Astrocyte of the cerebellum (primary cell): Measurements from ENCODE around the gene POLR2C.
"Not testable (repeated sequence)": the region's sequence is repeated elsewhere in the genome, so short reads cannot be mapped to it uniquely, and the experiment has no call there.

Experiments used
- DNase-seq: peaks from one replicate; pipeline ENCODE4 v3.0.0-alpha.2; 2011; ENCODE audit warnings: low read depth
- H3K4me3 ChIP-seq: 2 replicates; pipeline ENCODE4 v1.5.1; 2011; ENCODE audit warnings: mild to moderate bottlenecking, low read depth, low read length, moderate library complexity
- in situ Hi-C: cut with HindIII; loops from 2 replicates; pipeline ENCODE4 v1.10.0; 2017; ENCODE audit warnings: low sequenced_read_pairs
- TF ChIP-seq, protein P1 (sequence below): IDR thresholded peaks from 2 replicates; pipeline ENCODE4 v1.5.1; 2012; ENCODE audit warnings: low read length, low read depth, moderate library complexity, mild to moderate bottlenecking; ENCODE audit errors: missing control alignments

Gene POLR2C

DNA sequence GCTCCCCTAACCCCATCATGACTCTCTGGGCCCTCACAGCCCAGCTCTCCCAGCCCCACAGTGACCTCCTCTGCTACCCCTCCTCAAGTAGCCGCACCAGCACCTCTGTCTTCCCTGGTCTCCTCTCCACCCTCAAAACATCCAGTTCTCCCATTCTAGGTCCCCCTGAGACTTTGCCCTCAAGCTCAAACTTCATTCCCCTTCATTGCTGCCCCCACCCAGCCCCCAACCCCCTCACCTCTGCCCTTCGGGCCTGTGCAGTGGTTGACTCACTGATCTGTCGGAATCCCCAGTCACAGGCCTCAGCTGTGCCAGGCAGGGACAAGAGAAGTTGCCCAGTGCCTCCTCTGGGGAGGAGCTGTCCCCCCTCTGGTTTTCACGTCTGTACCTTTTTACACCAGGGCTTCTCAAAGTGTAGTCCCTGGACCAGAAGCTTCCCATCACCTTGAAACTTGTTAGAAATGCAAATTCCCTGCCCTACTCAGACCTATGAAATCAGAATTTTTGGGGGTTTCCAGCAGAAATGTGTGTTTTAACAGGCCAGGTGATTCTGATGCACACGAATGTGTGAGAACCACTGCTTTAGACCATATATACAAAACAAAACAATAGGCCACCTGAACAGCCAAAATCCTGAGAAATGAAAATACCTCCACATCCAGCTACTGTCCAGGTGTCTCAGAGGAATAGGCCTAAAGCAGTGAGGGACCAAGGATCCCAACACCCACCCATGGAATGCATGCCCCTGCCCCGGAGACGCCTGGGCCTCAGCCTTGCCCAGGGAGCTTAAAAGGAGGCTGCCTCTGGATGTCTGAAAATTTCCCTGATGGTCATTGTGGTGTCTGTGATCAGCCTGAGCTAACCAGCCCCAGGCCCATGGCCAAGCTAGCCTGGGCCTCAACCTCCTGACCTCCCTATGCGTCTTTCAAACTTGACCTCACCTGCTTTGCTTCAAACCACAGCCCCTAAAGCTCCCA lies 24.7 kb downstream of the POLR2C start:
- in situ Hi-C loops: loop anchor here (5.0 kb wide), 1 partner anchor 40 kb away; no protein-coding TSS in a partner anchor

DNA sequence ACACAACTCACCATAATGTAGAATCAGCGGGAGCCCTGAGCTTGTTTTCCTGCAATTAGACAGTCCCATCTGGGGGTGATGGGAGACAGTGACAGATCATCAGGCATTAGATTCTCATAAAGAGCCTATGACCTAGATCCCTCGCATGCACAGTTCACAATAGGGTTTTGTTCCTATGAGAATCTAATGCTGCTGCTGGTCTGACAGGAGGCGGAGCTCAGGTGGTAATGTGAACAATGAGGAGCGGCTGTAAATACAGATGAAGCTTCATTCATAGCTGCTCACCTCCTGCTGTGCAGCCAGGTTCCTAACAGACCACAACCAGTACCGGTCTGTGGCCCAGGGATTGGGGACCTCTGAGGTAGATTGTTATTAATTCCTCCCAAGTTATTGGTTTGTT lies 26.8 kb downstream of the POLR2C start:
- TF ChIP-seq, protein P1, sequence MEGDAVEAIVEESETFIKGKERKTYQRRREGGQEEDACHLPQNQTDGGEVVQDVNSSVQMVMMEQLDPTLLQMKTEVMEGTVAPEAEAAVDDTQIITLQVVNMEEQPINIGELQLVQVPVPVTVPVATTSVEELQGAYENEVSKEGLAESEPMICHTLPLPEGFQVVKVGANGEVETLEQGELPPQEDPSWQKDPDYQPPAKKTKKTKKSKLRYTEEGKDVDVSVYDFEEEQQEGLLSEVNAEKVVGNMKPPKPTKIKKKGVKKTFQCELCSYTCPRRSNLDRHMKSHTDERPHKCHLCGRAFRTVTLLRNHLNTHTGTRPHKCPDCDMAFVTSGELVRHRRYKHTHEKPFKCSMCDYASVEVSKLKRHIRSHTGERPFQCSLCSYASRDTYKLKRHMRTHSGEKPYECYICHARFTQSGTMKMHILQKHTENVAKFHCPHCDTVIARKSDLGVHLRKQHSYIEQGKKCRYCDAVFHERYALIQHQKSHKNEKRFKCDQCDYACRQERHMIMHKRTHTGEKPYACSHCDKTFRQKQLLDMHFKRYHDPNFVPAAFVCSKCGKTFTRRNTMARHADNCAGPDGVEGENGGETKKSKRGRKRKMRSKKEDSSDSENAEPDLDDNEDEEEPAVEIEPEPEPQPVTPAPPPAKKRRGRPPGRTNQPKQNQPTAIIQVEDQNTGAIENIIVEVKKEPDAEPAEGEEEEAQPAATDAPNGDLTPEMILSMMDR: no peak
- H3K4me3 ChIP-seq: no peak overlapping the region
- in situ Hi-C loops: loop anchor here (5.0 kb wide), 1 partner anchor 38 kb away; no protein-coding TSS in a partner anchor
- no peak for DNase-seq

More for the DNA sequence above, 24.7 kb downstream of the POLR2C start:
- H3K4me3 ChIP-seq: peak overlapping the region; percentile 26
- DNase-seq: no peak
- TF ChIP-seq, protein P1: no peak

DNA sequence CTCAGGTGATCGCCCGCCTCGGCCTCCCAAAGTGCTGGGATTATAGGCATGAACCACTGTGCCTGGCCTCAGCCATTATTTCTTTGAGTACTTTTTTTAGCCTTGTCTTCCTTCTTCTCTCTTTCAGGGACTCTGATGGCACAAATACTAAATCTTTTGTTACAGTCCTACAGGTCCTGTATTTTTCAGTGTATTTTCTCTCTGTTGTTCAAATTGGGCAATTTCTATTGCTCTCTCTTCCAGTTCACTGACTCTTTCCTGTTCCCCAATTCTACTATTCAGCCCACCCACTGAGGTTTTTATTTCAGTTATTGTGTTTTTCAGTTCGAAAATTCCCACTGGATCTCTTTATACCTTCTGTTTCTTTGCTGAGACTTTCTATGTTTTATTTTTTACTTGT lies 31.3 kb downstream of the POLR2C start:
- in situ Hi-C loops: no loop called here

DNA sequence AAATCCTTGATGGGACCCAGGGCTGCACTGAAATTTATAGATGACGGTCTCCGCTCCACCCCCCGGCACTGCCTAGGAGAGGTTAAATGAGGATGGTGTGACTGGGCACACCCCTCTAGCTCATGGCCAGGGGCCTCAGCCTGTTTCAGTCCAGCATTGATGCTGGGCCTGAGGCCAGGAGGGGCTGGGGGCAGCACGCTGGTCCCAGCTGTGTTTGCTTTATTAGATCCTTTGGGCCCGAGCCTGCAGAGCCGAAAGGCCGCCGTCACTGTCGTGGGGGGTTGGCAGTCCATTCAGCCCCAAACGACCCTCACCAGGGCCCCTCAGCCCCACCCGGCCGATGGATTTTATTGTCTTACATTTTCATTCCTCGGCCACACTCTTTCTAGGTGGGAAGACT lies 34.6 kb downstream of the POLR2C start:
- TF ChIP-seq, protein P1: no peak
- no peak for DNase-seq
- in situ Hi-C loops: no loop called here
- H3K4me3 ChIP-seq: no peak overlapping the region

More for the DNA sequence above, 31.3 kb downstream of the POLR2C start:
- DNase-seq: no peak
- H3K4me3 ChIP-seq: no peak overlapping the region
- TF ChIP-seq, protein P1: no peak

DNA sequence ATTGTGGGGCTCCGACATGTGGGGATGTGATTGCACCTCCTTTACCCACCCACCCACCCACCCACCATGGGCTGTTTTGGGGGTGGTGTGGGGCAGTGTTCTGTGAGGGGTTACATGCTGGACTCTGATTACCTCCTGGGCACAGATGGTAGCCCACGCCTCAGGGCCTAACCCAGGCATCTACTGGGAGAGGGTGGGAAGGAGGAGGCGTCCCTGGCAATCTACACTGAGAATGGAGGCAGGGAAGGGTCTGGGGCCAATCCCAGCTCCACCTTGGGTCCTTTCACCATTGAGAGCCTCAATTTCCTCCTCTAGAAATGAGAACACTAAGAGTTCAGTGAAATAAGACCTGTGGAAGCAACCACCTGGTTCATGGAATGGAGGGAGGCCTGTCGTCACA lies 35.6 kb downstream of the POLR2C start:
- TF ChIP-seq, protein P1: no peak
- in situ Hi-C loops: no loop called here
- H3K4me3 ChIP-seq: no peak overlapping the region
- no peak for DNase-seq

DNA sequence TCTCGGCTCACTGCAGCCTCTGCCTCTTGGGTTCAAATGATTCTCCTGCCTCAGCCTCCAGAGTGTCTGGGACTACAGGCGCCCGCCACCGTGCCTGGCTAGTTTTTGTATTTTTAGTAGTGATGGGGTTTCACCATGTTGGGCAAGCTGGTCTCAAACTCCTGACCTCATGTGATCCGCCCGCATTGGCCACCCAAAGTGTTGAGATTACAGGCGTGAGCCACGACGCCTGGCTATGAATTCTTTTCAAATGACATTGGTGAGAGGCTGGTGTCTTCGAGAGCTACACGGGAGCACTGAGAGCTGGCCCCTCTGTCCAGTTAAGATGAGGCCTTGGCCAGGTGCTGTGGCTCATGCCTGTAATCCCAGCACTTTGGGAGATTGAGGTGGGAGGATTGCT lies 37.5 kb downstream of the POLR2C start:
- DNase-seq, H3K4me3 ChIP-seq, in situ Hi-C loops: not testable (repeated sequence)

DNA sequence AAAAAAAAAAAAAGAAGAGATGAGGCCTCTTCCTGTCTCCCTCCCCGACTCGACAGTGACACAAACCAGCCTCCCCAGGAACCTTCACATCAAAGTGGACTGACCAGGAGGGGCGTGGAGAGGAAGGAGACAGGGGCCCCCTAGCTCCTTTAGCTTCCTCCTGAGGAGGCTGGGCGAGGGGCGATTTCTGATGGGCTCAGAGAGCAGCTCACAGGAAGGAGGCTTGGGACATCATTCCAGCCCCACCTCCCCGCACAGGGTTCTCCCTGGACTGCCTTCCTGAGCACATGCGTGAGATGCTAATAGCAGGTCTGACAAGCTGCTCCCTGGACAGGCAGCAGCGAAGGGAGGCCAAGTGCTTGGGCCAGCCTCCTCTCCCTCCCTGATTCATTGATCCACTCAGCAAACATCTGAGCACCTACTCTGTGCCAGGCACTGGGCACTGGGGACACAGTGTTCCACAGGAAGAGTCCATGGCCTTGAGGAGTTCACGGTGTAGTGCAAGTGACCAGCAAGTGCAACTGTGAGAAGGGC lies 38.2 kb downstream of the POLR2C start:
- H3K4me3 ChIP-seq: no peak overlapping the region
- DNase-seq: no peak
- TF ChIP-seq, protein P1: no peak

More for the DNA sequence above, 38.2 kb downstream of the POLR2C start:
- in situ Hi-C loops: no loop called here
